GM19467 (cell line): Measurements from ENCODE around the gene HDAC9.

Experiments
- ATAC-seq: cut with Tn5 transposase; IDR thresholded peaks from one replicate; pipeline ENCODE4 v1.9.1; 2021; ENCODE audit warnings: mild to moderate bottlenecking, moderate library complexity; ENCODE audit not compliant: unreplicated experiment

Gene HDAC9

GRCh38 chr7:18873734-18874336, 378.3 kb downstream of the HDAC9 start:
- no peak for ATAC-seq

GRCh38 chr7:18874880-18875279, 379.3 kb downstream of the HDAC9 start:
- no peak for ATAC-seq

- ATAC-seq, result no peak
Measured at GRCh38 chr7:18877874-18878273, 382.3 kb downstream of the HDAC9 start.

- no peak for ATAC-seq
Measured at GRCh38 chr7:18886832-18887231, 391.3 kb downstream of the HDAC9 start.

- no peak for ATAC-seq
Measured at GRCh38 chr7:18889436-18889835, 393.9 kb downstream of the HDAC9 start.

GRCh38 chr7:18890134-18890533, 394.6 kb downstream of the HDAC9 start:
- no peak for ATAC-seq

- ATAC-seq, result no peak
Measured at GRCh38 chr7:18890885-18891621, 395.5 kb downstream of the HDAC9 start.

- no peak for ATAC-seq
Measured at GRCh38 chr7:18893156-18893555, 397.6 kb downstream of the HDAC9 start.

GRCh38 chr7:18894155-18894554, 398.6 kb downstream of the HDAC9 start:
- ATAC-seq, result no peak

- no peak for ATAC-seq
Measured at GRCh38 chr7:18895456-18895855, 399.9 kb downstream of the HDAC9 start.

GRCh38 chr7:18896343-18896975, 400.9 kb downstream of the HDAC9 start:
- ATAC-seq, result no peak

- ATAC-seq, result no peak
Measured at GRCh38 chr7:18900236-18900635, 404.7 kb downstream of the HDAC9 start.

GRCh38 chr7:18900803-18901202, 405.3 kb downstream of the HDAC9 start:
- ATAC-seq, result no peak

GRCh38 chr7:18901351-18901750, 405.8 kb downstream of the HDAC9 start:
- no peak for ATAC-seq

- no peak for ATAC-seq
Measured at GRCh38 chr7:18901982-18902421, 406.5 kb downstream of the HDAC9 start.

- ATAC-seq, result no peak
Measured at GRCh38 chr7:18902892-18903291, 407.3 kb downstream of the HDAC9 start.

- ATAC-seq, result no peak
Measured at GRCh38 chr7:18903695-18904094, 408.1 kb downstream of the HDAC9 start.

- no peak for ATAC-seq
Measured at GRCh38 chr7:18905316-18905943, 409.9 kb downstream of the HDAC9 start.

GRCh38 chr7:18906901-18907300, 411.4 kb downstream of the HDAC9 start:
- no peak for ATAC-seq

- no peak for ATAC-seq
Measured at GRCh38 chr7:18913106-18913505, 417.6 kb downstream of the HDAC9 start.

- ATAC-seq, result no peak
Measured at GRCh38 chr7:18916826-18917225, 421.3 kb downstream of the HDAC9 start.

- no peak for ATAC-seq
Measured at GRCh38 chr7:18927134-18927533, 431.6 kb downstream of the HDAC9 start.
